Measurements from ENCODE around the gene TIRAP. TPM values are rescaled to one million over a fixed set of nuclear protein-coding genes. Genes with fewer than 3 reads are reported as not detected.

TIRAP gene
- total and polyA plus RNA-seq, 9 of the 15 experiments (the other 6 are each of a cell fraction or from before 2014, with no cell fraction given) = 0.60 to 8.7 (median 3.7) TPM

- TF ChIP-seq USF2 (CRISPR knock-in tag; IDR thresholded peaks at IDR 0.05) (no peak), BMI1 (IDR thresholded peaks at IDR 0.05; ENCODE audit: low read length) (no peak), SIN3A (IDR thresholded peaks at IDR 0.05; ENCODE audit: borderline replicate concordance in 2 of 2, control insufficient read depth in 1 of 2, low read depth in 2 of 2, low read length in 2 of 2) (no peak), LEF1 (IDR thresholded peaks at IDR 0.05) (no peak), ZKSCAN3 (CRISPR knock-in tag; IDR thresholded peaks at IDR 0.05) (no peak), ESRRB (CRISPR knock-in tag; IDR thresholded peaks at IDR 0.05; ENCODE audit: borderline replicate concordance) (no peak), E2F6 (IDR thresholded peaks at IDR 0.05; ENCODE audit: borderline replicate concordance in 1 of 2, extremely low read depth in 1 of 2, insufficient read depth in 1 of 2, insufficient read length in 1 of 2, low read depth in 1 of 2, low read length in 1 of 2, poor library complexity in 1 of 2, severe bottlenecking in 1 of 2) (peak in 1 of 2 experiments; percentile 50)
Measured at GRCh38 chr11:126282736-126283591, at the start of gene TIRAP (continued).

GRCh38 chr11:126233391-126233790 is 49.5 kb upstream of the TIRAP start:
- WGBS (ENCODE audit: insufficient coverage, low coverage, missing lambda C conversion rate) = 88% methylated on average over 4 of the region's 4 CpGs
- Histone ChIP-seq H2AFZ (ENCODE audit: low read depth, low read length) (no peak overlapping the region), H3K4me3 (no peak overlapping the region), H4K20me1 (replicated peaks; ENCODE audit: control insufficient read depth, insufficient read depth, low read length) (no peaks in the 10 kb centered on the region), H3K4me2 (ENCODE audit: insufficient read depth, low read length) (no peak overlapping the region), H3K4me1 (replicated peaks in 1 of 2; ENCODE audit: control insufficient read depth in 2 of 2, insufficient read depth in 2 of 2, low read length in 2 of 2) (no peaks in the 10 kb centered on the region), H3K27ac (ENCODE audit: extremely low read depth, low read depth, low read length) (no peak overlapping the region), H3K9ac (ENCODE audit: insufficient read depth in 1 of 2, low read depth in 2 of 2, low read length in 2 of 2) (no peak overlapping the region), H3K27me3 (ENCODE audit: control insufficient read depth in 2 of 2, insufficient read depth in 2 of 2, low read length in 2 of 2) (no peaks in the 10 kb centered on the region), H3K79me2 (ENCODE audit: control insufficient read depth, insufficient read depth, low read length) (0 out of 3 replicates have a peak, but pooled peaks cover 2% of the 10 kb centered on the region), H3K36me3 (ENCODE audit: control insufficient read depth, insufficient read depth, low read length) (peaks cover 24% of the 10 kb centered on the region), H3K9me1 (ENCODE audit: control insufficient read depth, insufficient read depth, low read length) (no peaks in the 10 kb centered on the region), H3K9me3 (replicated peaks; ENCODE audit: control insufficient read depth, insufficient read depth, low read depth, low read length) (no peaks in the 10 kb centered on the region)
- TF ChIP-seq USF1 (CRISPR knock-in tag; IDR thresholded peaks at IDR 0.05) (no peak), RAD51 (IDR thresholded peaks at IDR 0.05; ENCODE audit: borderline replicate concordance, low read depth) (no peak), BRD4 (IDR thresholded peaks at IDR 0.05) (no peak), HMGXB4 (CRISPR knock-in tag; IDR thresholded peaks at IDR 0.05) (no peak), HNRNPUL1 (IDR thresholded peaks at IDR 0.05; ENCODE audit: low read length) (no peak), SMARCA4 (IDR thresholded peaks at IDR 0.05) (no peak)
- no peak for ATAC-seq
- no peak for FAIRE-seq
- DNase-seq (ENCODE audit: extremely low read depth in 1 of 4, low spot score in 3 of 4) = no peak
- in situ Hi-C loops (cut with MboI) = no loop called here
- ChIA-PET POLR2A (no interaction called here), CTCF (ENCODE audit: low intra/inter-chr PET ratio) (no interaction called here)
- intact Hi-C loops (cut with micrococcal nuclease) = no loop called here
- no TSS peak for BruUV-seq (replicated peaks)

All from K562 (cell line).